ENCODE data around the gene DPYD. TPM values are rescaled to one million over a fixed set of nuclear protein-coding genes. Genes with fewer than 3 reads are reported as not detected.
A peak's percentile ranks its signal among the peaks of the same experiment; 100 is the strongest.

The DPYD gene
- total RNA-seq, 1 donor from 2014 or later = 8.8 TPM

GRCh38 chr1:97913506-97914139 is 7.2 kb downstream of the DPYD start:
- Histone ChIP-seq H3K27ac (ENCODE audit: low read depth, low read length) (no peak overlapping the region), H2AFZ (ENCODE audit: low read depth, low read length) (no peak overlapping the region), H3K4me2 (ENCODE audit: low read length) (no peak overlapping the region), H3K4me1 (ENCODE audit: insufficient read depth, low read length) (no peaks in the 10 kb centered on the region), H4K20me1 (ENCODE audit: insufficient read depth, low read length) (no peaks in the 10 kb centered on the region), H3K27me3 (ENCODE audit: insufficient read depth, low read length) (no peaks in the 10 kb centered on the region), H3K9ac (ENCODE audit: low read length) (no peak overlapping the region), H3K36me3 (ENCODE audit: insufficient read depth, low read length) (no peaks in the 10 kb centered on the region), H3K4me3 (ENCODE audit: insufficient read depth, low read depth, low read length) (no peak overlapping the region), H3K79me2 (ENCODE audit: insufficient read depth, low read length) (peaks cover 71% of the 10 kb centered on the region), H3K9me3 (ENCODE audit: insufficient read depth, low read depth, low read length) (no peaks in the 10 kb centered on the region)
- no peaks in the 10 kb centered on the region for H3K36me3 Mint-ChIP-seq (ENCODE audit: low read depth, unreplicated experiment)
- H3K27me3 Mint-ChIP-seq (ENCODE audit: low read depth, unreplicated experiment) = no peaks in the 10 kb centered on the region
- no peaks in the 10 kb centered on the region for H3K9me3 Mint-ChIP-seq (ENCODE audit: unreplicated experiment)
- no peak overlapping the region for H3K4me3 Mint-ChIP-seq (ENCODE audit: unreplicated experiment)
- H3K27ac Mint-ChIP-seq (ENCODE audit: unreplicated experiment) = no peak overlapping the region
- TF ChIP-seq EZH2 (IDR thresholded peaks at IDR 0.05; ENCODE audit: insufficient read depth, low read length) = no peak
- no peak for TF ChIP-seq CTCF (IDR thresholded peaks at IDR 0.05; ENCODE audit: insufficient read depth, low read depth, low read length)
- DNase-seq (ENCODE audit: low read depth) (no peak), FAIRE-seq (no peak)
- H3K4me1 Mint-ChIP-seq (ENCODE audit: low read depth, unreplicated experiment) = peaks cover 10% of the 10 kb centered on the region

- H3K4me2 ChIP-seq (ENCODE audit: low read length) = no peak overlapping the region
- H3K27ac Mint-ChIP-seq (ENCODE audit: unreplicated experiment) = no peak overlapping the region
- FAIRE-seq = no peak
These were observed 9.3 kb downstream of the DPYD start for GRCh38 chr1:97911266-97912215.

More at GRCh38 chr1:97911266-97912215, 9.3 kb downstream of the DPYD start:
- Histone ChIP-seq H3K4me3 (ENCODE audit: insufficient read depth, low read depth, low read length) (no peak overlapping the region), H3K4me1 (ENCODE audit: insufficient read depth, low read length) (peaks cover 8% of the 10 kb centered on the region), H3K9me3 (ENCODE audit: insufficient read depth, low read depth, low read length) (no peaks in the 10 kb centered on the region), H3K79me2 (ENCODE audit: insufficient read depth, low read length) (peaks cover 53% of the 10 kb centered on the region), H3K9ac (ENCODE audit: low read length) (no peak overlapping the region), H3K27ac (ENCODE audit: low read depth, low read length) (no peak overlapping the region), H2AFZ (ENCODE audit: low read depth, low read length) (no peak overlapping the region), H4K20me1 (ENCODE audit: insufficient read depth, low read length) (no peaks in the 10 kb centered on the region), H3K27me3 (ENCODE audit: insufficient read depth, low read length) (no peaks in the 10 kb centered on the region), H3K36me3 (ENCODE audit: insufficient read depth, low read length) (no peaks in the 10 kb centered on the region)
- H3K9me3 Mint-ChIP-seq (ENCODE audit: unreplicated experiment) = no peaks in the 10 kb centered on the region
- H3K36me3 Mint-ChIP-seq (ENCODE audit: low read depth, unreplicated experiment) = no peaks in the 10 kb centered on the region
- peak; percentile 30 for DNase-seq (ENCODE audit: low read depth)
- H3K4me3 Mint-ChIP-seq (ENCODE audit: unreplicated experiment) = no peak overlapping the region
- no peaks in the 10 kb centered on the region for H3K27me3 Mint-ChIP-seq (ENCODE audit: low read depth, unreplicated experiment)
- TF ChIP-seq EZH2 (IDR thresholded peaks at IDR 0.05; ENCODE audit: insufficient read depth, low read length) (no peak), CTCF (IDR thresholded peaks at IDR 0.05; ENCODE audit: insufficient read depth, low read depth, low read length) (no peak)
- peaks cover 9% of the 10 kb centered on the region for H3K4me1 Mint-ChIP-seq (ENCODE audit: low read depth, unreplicated experiment)

All from astrocyte (in vitro differentiated cells and primary cell).